Measurements from ENCODE around the gene WASF3.

Gene WASF3

DNA sequence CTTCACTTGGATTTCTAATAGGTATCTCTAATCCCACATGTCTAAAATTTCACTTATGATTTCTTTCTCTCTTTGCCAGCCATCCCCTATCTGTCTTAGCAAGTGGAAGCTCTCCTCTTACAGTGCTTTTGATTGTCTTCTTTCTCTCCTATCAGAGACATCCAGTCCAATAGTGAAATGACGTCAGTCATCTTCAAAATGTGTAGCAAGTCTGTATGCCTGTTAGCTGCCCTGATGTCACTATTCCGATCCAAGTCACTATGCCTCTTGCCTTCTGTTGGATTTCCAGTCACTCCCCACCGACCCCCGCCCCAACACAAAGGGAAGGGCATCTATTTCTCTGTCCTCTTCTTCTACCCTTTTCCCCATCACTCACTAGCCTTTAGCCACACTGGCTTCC lies 96.4 kb downstream of the WASF3 start:
- H3K4me3 ChIP-seq (ENCODE audit: low read length) = no peak overlapping the region
- no peak overlapping the region for H3K4me2 ChIP-seq (ENCODE audit: low read depth, low read length)
- H4K20me1 ChIP-seq (ENCODE audit: insufficient read depth, low read length) = no peaks in the 10 kb centered on the region
- no peak overlapping the region for H3K9ac ChIP-seq (ENCODE audit: low read length)
- no peaks in the 10 kb centered on the region for H3K27me3 ChIP-seq (replicated peaks; ENCODE audit: insufficient read depth, low read length)
- DNase-seq = no peak
- H3K79me2 ChIP-seq (ENCODE audit: low read length) = no peaks in the 10 kb centered on the region
- no peaks in the 10 kb centered on the region for H3K4me1 ChIP-seq (ENCODE audit: low read length)
- no peak overlapping the region for H3K27ac ChIP-seq (ENCODE audit: low read length)
- H2AFZ ChIP-seq (ENCODE audit: low read length) = no peak overlapping the region
- no peaks in the 10 kb centered on the region for H3F3A ChIP-seq (ENCODE audit: insufficient read depth, low read length)
- H3K9me2 ChIP-seq (replicated peaks; ENCODE audit: insufficient read depth, low read length) = no peaks in the 10 kb centered on the region
- H3K9me3 ChIP-seq (replicated peaks; ENCODE audit: insufficient read depth, low read length) = no peaks in the 10 kb centered on the region
- TF ChIP-seq EZH2phosphoT487 (IDR thresholded peaks at IDR 0.05; ENCODE audit: low read length) = no peak
- TF ChIP-seq EZH2 (optimal IDR thresholded peaks at IDR 0.05; ENCODE audit: low read depth, low read length) = no peak
- TF ChIP-seq, protein P1, sequence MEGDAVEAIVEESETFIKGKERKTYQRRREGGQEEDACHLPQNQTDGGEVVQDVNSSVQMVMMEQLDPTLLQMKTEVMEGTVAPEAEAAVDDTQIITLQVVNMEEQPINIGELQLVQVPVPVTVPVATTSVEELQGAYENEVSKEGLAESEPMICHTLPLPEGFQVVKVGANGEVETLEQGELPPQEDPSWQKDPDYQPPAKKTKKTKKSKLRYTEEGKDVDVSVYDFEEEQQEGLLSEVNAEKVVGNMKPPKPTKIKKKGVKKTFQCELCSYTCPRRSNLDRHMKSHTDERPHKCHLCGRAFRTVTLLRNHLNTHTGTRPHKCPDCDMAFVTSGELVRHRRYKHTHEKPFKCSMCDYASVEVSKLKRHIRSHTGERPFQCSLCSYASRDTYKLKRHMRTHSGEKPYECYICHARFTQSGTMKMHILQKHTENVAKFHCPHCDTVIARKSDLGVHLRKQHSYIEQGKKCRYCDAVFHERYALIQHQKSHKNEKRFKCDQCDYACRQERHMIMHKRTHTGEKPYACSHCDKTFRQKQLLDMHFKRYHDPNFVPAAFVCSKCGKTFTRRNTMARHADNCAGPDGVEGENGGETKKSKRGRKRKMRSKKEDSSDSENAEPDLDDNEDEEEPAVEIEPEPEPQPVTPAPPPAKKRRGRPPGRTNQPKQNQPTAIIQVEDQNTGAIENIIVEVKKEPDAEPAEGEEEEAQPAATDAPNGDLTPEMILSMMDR (IDR thresholded peaks at IDR 0.05; ENCODE audit: low read length) = no peak
- H3K36me3 ChIP-seq (replicated peaks; ENCODE audit: insufficient read depth, low read length) = no peaks in the 10 kb centered on the region

GRCh38 chr13:26656919-26657318 lies 99.4 kb downstream of the WASF3 start:
- H3F3A ChIP-seq (ENCODE audit: insufficient read depth, low read length) = no peaks in the 10 kb centered on the region

GRCh38 chr13:26658448-26659385 lies 101.2 kb downstream of the WASF3 start:
- Histone ChIP-seq H3K4me1 (ENCODE audit: low read length) (peaks cover 8% of the 10 kb centered on the region), H3K79me2 (ENCODE audit: low read length) (no peaks in the 10 kb centered on the region), H3K4me3 (ENCODE audit: low read length) (no peak overlapping the region), H3K36me3 (replicated peaks; ENCODE audit: insufficient read depth, low read length) (no peaks in the 10 kb centered on the region), H3K4me2 (ENCODE audit: low read depth, low read length) (no peak overlapping the region), H3K9me2 (replicated peaks; ENCODE audit: insufficient read depth, low read length) (no peaks in the 10 kb centered on the region), H3K27me3 (replicated peaks; ENCODE audit: insufficient read depth, low read length) (no peaks in the 10 kb centered on the region), H3K9me3 (replicated peaks; ENCODE audit: insufficient read depth, low read length) (no peaks in the 10 kb centered on the region), H4K20me1 (ENCODE audit: insufficient read depth, low read length) (no peaks in the 10 kb centered on the region), H3K27ac (ENCODE audit: low read length) (no peak overlapping the region), H2AFZ (ENCODE audit: low read length) (no peak overlapping the region), H3K9ac (ENCODE audit: low read length) (no peak overlapping the region), H3F3A (ENCODE audit: insufficient read depth, low read length) (no peaks in the 10 kb centered on the region)
- no peak for TF ChIP-seq EZH2 (optimal IDR thresholded peaks at IDR 0.05; ENCODE audit: low read depth, low read length)
- TF ChIP-seq, protein P1 (IDR thresholded peaks at IDR 0.05; ENCODE audit: low read length) = no peak
- TF ChIP-seq EZH2phosphoT487 (IDR thresholded peaks at IDR 0.05; ENCODE audit: low read length) = no peak
- DNase-seq = no peak

More at GRCh38 chr13:26656919-26657318, 99.4 kb downstream of the WASF3 start:
- no peaks in the 10 kb centered on the region for H3K4me1 ChIP-seq (ENCODE audit: low read length)
- TF ChIP-seq, protein P1 (IDR thresholded peaks at IDR 0.05; ENCODE audit: low read length) = 0 out of 2 replicates have a peak, but pooled peaks have one; percentile 5
- no peak for TF ChIP-seq EZH2 (optimal IDR thresholded peaks at IDR 0.05; ENCODE audit: low read depth, low read length)
- H2AFZ ChIP-seq (ENCODE audit: low read length) = no peak overlapping the region
- no peaks in the 10 kb centered on the region for H3K79me2 ChIP-seq (ENCODE audit: low read length)
- H3K27me3 ChIP-seq (replicated peaks; ENCODE audit: insufficient read depth, low read length) = no peaks in the 10 kb centered on the region
- H3K9me2 ChIP-seq (replicated peaks; ENCODE audit: insufficient read depth, low read length) = no peaks in the 10 kb centered on the region
- H3K4me3 ChIP-seq (ENCODE audit: low read length) = no peak overlapping the region
- no peaks in the 10 kb centered on the region for H4K20me1 ChIP-seq (ENCODE audit: insufficient read depth, low read length)
- H3K4me2 ChIP-seq (ENCODE audit: low read depth, low read length) = no peak overlapping the region
- H3K27ac ChIP-seq (ENCODE audit: low read length) = no peak overlapping the region
- H3K9ac ChIP-seq (ENCODE audit: low read length) = no peak overlapping the region
- DNase-seq = no peak
- H3K36me3 ChIP-seq (replicated peaks; ENCODE audit: insufficient read depth, low read length) = no peaks in the 10 kb centered on the region
- no peaks in the 10 kb centered on the region for H3K9me3 ChIP-seq (replicated peaks; ENCODE audit: insufficient read depth, low read length)
